Left renal cortex interstitium (tissue), 4 donors: ENCODE results near the gene PAX6. TPM values are rescaled to one million over a fixed set of nuclear protein-coding genes. Genes with fewer than 3 reads are reported as not detected.

ENCODE experiments used
- DNase-seq, 4 donors: peaks; one replicate each; pipeline ENCODE4 v3.0.0-alpha.2; 2013; ENCODE audit warnings: low read depth in 4 of 4, low spot score in 2 of 4, missing footprints in 1 of 4
- polyA plus RNA-seq, 4 donors: library from polyadenylated mRNA; unstranded; fragments of 120-200 nt; gene quantifications; one replicate each; pipeline ENCODE4 v1.2.1, GENCODE V29; 2013; ENCODE audit not compliant: insufficient read length in 4 of 4

Gene PAX6
- polyA plus RNA-seq, 4 donors: 0.10 to 0.11 TPM; not detected in 2

- DNase-seq: no peak
Measured at GRCh38 chr11:31822927-31823643, 12.0 kb upstream of the PAX6 start.

DNA sequence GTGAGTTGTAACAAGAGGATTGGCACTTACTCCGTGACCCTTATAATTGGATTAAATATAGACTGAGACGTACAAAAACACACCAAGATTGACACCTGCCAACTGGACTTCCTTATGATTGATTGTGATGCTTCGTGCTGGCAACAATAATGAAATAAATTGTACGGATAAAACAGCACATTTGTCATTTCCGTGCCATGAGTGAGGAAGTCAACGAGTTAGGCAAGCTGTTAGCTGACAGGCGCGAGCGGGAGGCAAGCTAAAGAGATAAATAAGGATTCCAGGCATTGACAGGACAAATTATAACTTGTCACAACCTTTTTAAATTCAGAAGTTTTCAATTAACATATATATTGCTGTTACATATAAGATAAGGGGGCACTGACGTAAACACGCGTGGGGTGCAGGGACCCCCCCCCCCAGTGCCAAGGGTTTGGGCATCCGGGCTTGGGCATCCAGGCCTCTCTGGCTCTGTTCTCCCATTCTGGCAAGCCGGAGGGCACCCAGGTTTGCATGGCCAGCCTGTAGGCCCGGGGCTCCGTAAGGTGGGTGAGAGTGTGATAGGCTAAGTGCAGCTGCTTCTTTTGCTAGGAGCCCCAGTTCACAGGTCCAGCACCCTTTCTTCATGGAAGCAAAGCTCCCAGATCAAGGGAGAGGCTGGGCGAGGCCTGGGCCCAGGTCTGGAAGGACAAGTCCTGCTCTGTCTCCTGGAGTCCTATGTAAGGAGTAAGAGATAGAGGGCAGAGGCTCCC lies 11.2 kb upstream of the PAX6 start:
- DNase-seq: no peak

DNA sequence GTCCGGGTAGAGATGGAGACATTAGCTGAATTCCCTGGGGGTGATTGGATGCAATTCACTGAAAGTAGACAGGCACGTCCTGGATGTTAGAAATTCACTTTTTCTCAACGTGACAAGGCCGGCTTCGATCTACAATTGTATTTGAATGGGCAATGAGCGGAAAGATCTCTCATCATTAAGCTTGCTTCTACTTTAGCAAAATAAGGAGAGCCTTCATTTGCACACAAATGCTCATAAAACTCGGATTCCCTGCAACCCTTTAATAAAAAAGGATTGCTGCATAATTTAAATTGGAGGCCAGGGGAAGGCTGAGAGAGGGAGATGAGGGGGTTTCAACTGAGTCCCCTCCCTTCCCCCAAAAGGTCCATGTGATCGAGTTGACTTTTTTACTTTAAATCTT lies 10.6 kb upstream of the PAX6 start:
- DNase-seq: no peak

GRCh38 chr11:31821235-31821764 lies 10.2 kb upstream of the PAX6 start:
- DNase-seq: no peak

DNA sequence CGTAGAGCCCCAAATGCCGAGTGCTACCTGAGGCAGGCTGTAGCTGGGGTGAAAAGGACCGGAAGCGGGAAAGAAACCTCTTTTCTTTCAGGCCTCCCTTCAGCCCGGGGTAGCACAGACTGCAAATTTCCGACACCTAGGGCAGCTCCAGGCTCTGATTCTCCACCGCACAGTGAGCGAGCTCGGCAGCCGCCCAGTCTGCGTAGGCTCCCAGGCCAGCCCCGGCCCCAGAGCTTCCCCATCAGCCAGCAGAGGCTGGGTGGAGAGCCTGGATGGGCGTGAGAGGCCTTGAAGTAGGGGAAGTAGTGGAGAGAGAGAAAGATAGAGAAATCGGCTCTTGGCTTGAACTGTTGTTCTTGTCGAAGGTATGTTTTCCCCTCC lies 9.3 kb upstream of the PAX6 start:
- no peak for DNase-seq

DNA sequence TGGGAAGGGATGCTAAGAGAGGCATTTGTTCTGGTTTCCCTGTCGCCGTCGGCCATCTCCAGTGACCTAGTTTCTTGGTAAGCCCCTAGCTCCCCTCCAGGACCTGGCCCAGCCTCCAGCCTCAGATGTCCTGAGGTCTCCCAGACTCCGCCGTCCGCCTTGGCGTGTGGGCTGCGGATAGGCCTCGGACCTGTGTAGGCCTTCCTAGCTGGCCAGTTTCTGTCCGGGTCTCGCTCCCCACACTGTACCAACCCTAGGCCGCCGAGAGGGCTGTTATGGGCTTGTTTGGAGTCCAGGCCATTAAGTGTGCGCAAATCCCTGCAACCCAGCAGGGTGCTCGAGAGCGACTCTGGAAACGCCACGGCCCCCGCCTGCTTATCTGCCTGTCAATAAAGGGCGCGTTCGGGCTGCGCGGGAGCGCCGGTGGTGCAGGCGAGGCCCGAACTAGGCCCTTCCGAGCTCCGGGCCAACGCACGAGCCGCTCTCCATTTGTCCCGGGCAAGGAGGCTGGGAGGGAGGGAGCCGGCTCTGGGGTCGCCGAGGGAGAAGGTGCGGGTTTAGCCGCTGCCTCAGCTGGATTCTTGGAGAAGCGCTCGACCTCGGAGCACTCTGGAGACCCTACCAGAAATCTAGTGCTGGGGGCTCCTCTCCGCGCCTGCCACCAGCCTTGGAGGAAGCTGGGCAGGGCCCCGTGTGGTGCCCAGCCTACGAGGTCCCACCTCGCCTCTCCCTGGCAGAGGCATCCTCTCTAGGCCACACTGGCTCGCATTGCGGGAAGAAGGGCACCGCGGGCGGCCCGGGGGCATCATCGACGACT lies 8.7 kb upstream of the PAX6 start:
- DNase-seq: no peak

DNA sequence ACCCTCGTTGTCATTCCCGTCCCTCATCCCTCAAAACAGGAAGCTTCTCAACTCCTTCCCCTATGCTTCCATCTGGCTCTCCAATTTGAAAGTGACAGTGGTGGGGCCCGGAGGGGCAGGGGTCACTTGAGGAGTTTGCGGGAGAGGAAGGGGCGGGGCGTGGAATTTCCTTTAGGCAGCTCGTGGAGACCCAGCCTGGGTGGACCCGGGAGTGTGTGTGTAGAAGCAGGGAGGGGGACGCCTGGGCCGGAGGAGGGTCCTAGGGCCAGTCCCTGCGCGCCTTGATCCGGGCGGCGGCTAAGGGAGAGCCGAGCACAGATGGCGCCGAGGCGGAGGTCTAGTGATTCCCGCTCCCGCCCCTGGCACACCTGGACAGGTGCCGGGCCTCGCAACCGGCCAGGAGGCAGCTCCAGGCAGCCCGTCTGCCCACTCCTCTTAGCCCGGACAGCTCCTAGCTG lies 7.8 kb upstream of the PAX6 start:
- no peak for DNase-seq

DNA sequence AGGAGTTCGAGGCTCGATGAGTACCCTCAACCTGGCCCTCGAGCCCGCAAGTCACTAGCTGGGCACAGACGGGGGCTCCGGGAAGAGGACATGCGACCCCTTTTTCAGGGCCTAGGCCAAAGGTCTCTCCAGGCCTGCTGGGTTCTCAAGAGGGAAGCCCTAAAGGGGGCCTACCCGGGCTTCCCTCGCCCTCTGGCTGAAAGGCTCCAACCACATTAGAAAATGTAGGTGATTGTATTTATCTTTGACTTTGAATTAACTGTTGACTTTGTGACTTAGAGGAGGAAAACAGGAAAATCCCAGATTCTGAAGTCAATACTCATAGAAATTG lies 7.3 kb upstream of the PAX6 start:
- DNase-seq: no peak

- no peak for DNase-seq
Measured at GRCh38 chr11:31817621-31818424, 6.7 kb upstream of the PAX6 start.

DNA sequence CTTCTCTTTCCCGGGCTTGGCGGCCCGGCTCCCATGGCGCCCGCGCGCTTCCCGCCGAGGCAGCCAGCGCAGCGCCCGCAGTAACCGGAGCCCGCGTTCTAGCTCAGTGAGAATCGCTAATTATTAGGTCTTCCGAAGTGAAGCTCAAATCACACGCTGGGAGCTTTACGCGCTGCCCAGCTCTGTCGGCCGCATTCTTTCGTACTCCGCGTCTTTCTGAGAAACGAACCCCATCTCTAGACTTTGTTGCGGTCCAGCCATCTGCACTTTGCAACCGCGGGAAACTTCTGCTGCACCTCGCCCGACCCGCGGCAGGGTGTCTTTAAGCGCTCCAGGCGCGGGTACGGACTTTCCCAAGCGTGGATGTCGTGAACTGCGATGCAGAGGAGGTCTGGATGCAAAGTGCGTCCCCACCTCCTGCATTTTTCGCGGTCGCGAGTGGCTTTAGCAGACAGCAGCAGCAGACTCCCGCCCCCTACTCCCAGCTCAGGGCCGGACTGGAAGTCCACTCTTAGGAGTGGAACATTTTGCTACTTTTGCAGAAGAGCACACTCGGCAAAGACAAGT lies 6.0 kb upstream of the PAX6 start:
- DNase-seq: no peak

DNA sequence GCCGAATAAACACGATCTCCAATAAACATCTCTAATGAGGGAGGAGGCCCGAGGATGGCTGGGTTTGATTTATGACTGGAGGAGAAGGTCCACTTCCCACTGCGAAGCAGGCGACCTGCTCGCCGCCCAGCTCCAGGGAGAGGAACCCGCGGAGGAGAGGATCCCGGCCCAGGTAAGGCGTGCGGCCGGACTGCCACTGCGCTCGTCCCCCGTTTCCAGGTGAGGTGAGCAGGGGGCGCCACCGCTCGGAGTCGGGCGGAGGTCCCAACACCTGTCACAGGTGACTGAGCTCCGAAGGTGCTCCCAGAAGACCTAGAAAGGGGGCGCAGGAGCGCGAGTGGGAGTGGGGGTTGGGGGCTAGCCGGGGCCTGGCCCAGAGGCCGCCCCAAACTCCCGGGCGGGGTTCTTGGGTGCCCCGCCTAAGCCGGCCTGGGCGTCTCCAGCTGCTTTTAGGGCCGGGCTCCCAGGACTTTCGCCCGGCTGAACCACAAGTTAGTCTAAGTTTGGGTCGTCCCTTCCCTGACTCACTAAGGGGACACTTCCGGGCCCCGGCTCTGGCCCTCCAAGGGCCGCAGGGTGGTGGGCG lies 5.4 kb upstream of the PAX6 start:
- no peak for DNase-seq

DNA sequence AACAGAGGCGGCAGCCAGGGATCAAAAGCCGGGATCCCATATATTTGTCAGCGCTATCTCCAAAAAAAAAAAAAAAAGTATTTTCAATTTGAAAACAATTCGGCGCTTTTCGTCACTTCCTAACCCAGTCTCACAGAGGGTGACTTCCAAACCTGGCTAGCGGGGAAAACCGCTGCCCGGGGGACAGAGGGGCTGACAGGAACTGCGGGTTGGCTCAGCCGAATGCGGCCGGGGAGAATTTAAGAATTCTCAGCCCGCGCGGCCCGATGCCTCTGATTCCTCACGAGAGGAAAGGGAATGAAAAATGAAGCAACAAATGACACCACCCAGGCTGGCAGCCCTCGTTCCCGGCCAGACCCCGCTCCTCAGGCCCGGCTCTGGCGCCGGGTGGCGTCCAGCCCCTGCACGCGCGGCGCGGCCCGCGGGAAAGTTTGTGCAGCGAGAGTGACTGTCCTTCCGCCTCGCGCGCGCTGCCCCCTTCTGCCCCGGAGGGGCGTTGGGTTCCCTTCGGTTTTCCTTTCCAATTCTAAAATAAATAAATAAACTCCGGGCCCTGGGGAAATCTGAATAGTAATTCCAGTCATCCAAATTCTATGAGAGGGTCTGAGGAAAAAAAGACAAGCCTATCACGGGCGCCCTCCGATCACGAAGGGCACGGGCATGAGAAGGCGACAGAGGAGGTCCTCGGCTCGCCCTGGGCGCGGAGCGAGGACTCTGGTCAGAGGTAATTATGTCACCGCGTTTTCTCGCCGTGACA lies 4.8 kb upstream of the PAX6 start:
- no peak for DNase-seq

DNA sequence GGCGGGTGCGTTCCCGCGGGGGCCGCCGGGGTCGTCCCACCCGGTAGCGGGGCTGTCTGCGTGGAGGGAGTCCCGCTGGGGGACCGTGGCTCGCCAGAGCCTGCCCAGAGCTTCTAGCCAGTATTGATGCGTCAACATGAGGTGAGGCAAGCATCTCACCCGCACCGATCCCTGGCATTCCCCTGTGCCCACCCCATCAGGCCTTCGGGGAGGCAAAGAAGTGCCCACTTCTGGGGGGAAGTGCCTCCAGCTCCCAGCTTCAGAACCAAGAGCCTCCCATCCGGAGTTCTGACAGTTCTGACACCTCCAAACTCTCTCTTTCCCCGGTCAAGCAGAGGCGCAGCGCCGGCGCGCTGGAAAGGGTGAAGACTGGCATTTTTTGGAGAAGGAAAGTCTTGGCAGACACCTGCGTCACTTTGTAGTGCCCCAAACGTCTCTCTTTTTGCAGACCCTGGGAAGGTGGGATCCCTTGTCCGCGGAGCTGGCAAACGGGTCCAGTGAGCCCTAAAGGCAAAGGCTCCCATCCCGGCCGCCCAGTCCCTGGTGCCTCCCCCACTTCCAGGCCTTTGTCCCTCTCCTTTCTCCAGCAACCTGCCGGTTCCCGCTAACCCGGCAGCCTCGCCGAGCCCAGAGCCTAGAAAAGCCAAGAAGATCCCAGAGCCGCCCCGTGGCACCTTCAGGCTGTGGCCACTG lies 3.2 kb upstream of the PAX6 start:
- no peak for DNase-seq

DNA sequence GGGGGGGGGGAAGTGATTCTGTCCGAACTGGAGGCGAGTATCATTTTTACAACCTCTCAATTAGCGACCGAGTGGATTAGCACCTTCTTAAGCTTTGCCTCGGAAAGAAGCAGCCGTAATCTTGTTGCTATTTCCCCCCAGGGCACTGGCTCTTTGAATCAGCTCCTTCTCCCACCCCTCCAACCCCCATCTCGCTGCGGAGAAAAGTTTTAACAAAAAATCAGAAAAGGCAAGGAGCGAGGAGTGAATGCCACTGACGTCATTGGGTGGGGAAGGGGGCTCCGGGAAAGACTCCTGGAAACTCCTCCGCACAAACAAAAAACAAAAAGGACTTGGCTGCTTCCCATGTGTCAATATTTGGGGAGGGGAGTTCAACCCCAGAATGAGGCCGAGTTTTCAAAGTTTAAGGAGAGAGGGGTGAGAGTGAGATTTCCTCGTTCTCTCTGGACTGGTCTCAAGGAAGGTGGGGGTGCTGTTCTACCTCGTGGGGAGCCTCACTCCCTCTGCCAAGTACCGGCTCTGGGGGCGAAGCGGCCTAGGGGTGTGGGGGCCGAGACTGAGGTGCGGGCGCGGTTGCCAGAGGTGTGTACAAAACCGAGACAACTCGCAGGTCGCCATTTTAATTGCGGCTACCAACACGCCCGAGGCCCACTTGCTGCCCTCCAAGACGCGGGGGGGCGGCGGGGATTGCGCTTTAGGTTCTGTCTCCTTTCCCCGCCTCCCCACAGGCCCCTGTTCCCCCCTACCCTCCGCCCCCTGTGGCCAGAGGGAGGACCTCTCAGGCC lies 2.5 kb upstream of the PAX6 start:
- DNase-seq: no peak

- DNase-seq: no peak
Measured at GRCh38 chr11:31812383-31813381, 1.6 kb upstream of the PAX6 start.
